NB4 (cell line): ENCODE measurements around the gene HCAR1.

ENCODE experiments used
- DNase-seq: peaks from one replicate; pipeline ENCODE4 v3.0.0; 2010; ENCODE audit warnings: low read depth
- H3K4me3 ChIP-seq: one replicate; pipeline ENCODE4 v1.5.1; 2011; ENCODE audit warnings: mild to moderate bottlenecking, low read depth, low read length, moderate library complexity
- MAX ChIP-seq: IDR thresholded peaks from 2 replicates; pipeline ENCODE4 v1.6.1; 2011; ENCODE audit warnings: low read depth, low read length
- MYC ChIP-seq: IDR thresholded peaks from 2 replicates; pipeline ENCODE4 v1.6.1; 2011; ENCODE audit warnings: low read depth, low read length
- POLR2A ChIP-seq: IDR thresholded peaks from 2 replicates; pipeline ENCODE4 v1.6.1; 2011; ENCODE audit warnings: mild to moderate bottlenecking; ENCODE audit not compliant: insufficient read length; ENCODE audit errors: extremely low read depth
- TF ChIP-seq, protein P1 (sequence below): IDR thresholded peaks from one replicate; pipeline ENCODE4 v1.5.1; 2012; ENCODE audit warnings: low read depth, low read length

Gene HCAR1

DNA sequence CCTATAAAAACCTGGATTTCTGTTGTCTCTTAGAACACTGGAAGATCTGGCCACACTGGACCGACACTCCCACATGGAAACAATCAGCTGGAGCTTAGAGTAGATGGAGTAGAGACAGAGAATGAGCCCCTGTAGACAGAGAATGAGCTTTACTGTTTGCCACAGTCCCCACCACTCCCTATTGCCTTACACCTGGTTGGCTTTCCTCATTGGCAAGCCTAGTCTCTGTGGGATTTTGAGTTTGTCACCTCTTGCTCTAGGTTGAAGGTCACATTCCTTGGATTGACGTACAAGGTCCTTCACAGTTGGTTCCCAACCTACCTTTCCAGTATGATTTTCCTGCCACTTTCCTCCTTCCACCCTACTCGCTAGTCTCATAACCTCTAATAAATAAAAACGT, 2.0 kb upstream of the HCAR1 start:
- DNase-seq, result no peak
- TF ChIP-seq, protein P1, sequence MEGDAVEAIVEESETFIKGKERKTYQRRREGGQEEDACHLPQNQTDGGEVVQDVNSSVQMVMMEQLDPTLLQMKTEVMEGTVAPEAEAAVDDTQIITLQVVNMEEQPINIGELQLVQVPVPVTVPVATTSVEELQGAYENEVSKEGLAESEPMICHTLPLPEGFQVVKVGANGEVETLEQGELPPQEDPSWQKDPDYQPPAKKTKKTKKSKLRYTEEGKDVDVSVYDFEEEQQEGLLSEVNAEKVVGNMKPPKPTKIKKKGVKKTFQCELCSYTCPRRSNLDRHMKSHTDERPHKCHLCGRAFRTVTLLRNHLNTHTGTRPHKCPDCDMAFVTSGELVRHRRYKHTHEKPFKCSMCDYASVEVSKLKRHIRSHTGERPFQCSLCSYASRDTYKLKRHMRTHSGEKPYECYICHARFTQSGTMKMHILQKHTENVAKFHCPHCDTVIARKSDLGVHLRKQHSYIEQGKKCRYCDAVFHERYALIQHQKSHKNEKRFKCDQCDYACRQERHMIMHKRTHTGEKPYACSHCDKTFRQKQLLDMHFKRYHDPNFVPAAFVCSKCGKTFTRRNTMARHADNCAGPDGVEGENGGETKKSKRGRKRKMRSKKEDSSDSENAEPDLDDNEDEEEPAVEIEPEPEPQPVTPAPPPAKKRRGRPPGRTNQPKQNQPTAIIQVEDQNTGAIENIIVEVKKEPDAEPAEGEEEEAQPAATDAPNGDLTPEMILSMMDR, result no peak
- TF ChIP-seq POLR2A, result no peak
- no peak for TF ChIP-seq MAX
- TF ChIP-seq MYC, result no peak
- no peak overlapping the region for H3K4me3 ChIP-seq

- no peak for DNase-seq
- no peak overlapping the region for H3K4me3 ChIP-seq
- no peak for TF ChIP-seq MYC
- TF ChIP-seq, protein P1, result no peak
- TF ChIP-seq POLR2A, result no peak
- TF ChIP-seq MAX, result no peak
These were observed 1.5 kb upstream of the HCAR1 start for GRCh38 chr12:122732170-122732569.

- no peak for DNase-seq
- no peak for TF ChIP-seq POLR2A
- TF ChIP-seq MAX, result no peak
- no peak for TF ChIP-seq MYC
- TF ChIP-seq, protein P1, result no peak
These were observed 945 bp downstream of the HCAR1 start for GRCh38 chr12:122729583-122730214.

DNA sequence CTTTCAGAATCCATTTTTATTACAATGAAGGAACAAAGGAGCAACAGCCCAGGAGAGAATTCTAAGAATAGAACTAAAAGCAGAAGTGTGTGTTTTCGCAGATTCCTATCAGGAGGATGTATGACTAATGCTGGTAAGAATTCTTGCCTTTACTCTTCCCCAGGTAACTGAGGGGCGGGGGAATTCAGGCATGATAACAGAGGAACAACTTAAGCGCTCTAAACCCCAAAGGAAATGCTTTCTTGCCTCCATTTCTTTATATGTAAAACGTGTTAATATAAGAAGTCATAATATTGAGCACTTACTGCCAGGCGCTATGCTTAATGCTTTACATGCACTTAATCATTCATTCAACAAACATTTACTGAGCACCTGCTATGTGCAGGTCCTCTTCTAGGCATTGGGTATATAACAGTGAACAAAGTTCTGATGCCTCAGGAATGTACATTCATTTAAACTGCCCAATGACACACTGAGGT, 4.5 kb downstream of the HCAR1 start:
- DNase-seq, result peak; percentile 76
- H3K4me3 ChIP-seq, result no peak overlapping the region

More at GRCh38 chr12:122729583-122730214, 945 bp downstream of the HCAR1 start:
- no peak overlapping the region for H3K4me3 ChIP-seq

GRCh38 chr12:122725452-122726079, 5.1 kb downstream of the HCAR1 start:
- H3K4me3 ChIP-seq, result no peak overlapping the region
- no peak for TF ChIP-seq POLR2A
- TF ChIP-seq, protein P1, result no peak
- no peak for TF ChIP-seq MAX
- no peak for TF ChIP-seq MYC
- no peak for DNase-seq

More for the DNA sequence above, 4.5 kb downstream of the HCAR1 start:
- no peak for TF ChIP-seq POLR2A
- TF ChIP-seq, protein P1, result no peak
- no peak for TF ChIP-seq MYC
- TF ChIP-seq MAX, result no peak
